NCI-H146 (cell line): ENCODE measurements around the gene SH3BP5L.
"Not testable (repeated sequence)": the region's sequence is repeated elsewhere in the genome, so short reads cannot be mapped to it uniquely, and the experiment has no call there.

ENCODE experiments used
- DNase-seq: peaks from one replicate; lab custom pipeline; 2025; lab: John Stamatoyannopoulos, UW

The SH3BP5L gene

GRCh38 chr1:248850536-248851251, 25.0 kb upstream of the SH3BP5L start:
- DNase-seq = no peak

- DNase-seq = no peak
These were observed 24.4 kb upstream of the SH3BP5L start for GRCh38 chr1:248850124-248850523.

DNA sequence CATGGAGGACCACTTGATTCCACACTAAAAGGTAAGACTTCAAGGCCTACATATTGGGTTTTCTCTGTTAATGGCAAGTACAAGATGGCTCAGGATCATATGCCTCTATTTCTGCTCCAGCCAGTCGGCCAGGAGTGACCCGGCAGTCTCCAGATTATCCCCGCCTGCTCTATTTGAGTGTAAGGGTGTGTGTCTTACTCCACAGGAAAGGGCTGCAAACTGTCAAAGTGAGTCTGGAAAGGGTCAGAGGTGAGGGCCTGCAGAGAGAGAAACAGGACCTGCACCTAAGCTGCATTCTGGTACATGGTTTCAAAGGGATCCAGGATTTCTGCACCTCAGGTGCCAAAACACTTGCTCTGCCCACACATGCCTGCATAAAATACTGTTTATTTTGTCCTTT, 23.9 kb upstream of the SH3BP5L start:
- DNase-seq = no peak

GRCh38 chr1:248849152-248849551, 23.4 kb upstream of the SH3BP5L start:
- no peak for DNase-seq

GRCh38 chr1:248848602-248849001, 22.9 kb upstream of the SH3BP5L start:
- no peak for DNase-seq

- DNase-seq = no peak
These were observed 22.3 kb upstream of the SH3BP5L start for GRCh38 chr1:248847956-248848561.

DNA sequence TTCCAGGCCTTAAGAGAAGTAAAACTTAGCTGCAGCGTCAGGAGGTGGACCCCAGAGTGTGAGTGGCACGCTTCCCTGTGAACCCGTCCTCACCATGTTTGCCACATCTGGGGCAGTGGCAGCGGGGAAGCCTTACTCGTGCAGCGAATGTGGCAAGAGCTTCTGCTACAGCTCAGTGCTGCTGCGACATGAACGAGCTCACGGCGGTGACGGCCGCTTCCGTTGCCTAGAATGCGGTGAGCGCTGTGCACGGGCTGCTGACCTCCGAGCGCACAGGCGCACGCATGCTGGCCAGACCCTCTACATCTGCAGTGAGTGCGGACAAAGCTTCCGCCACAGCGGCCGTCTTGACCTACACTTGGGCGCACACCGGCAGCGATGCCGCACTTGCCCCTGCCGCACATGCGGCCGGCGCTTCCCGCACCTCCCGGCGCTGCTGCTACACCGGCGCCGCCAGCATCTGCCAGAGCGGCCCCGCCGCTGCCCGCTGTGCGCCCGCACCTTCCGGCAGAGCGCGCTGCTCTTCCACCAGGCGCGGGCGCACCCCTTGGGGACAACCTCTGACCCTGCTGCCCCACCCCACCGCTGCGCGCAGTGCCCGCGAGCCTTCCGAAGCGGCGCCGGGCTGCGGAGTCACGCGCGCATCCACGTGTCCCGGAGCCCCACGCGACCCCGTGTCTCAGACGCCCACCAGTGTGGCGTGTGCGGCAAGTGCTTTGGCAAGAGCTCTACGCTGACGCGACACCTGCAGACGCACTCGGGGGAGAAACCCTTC, 21.7 kb upstream of the SH3BP5L start:
- no peak for DNase-seq

DNA sequence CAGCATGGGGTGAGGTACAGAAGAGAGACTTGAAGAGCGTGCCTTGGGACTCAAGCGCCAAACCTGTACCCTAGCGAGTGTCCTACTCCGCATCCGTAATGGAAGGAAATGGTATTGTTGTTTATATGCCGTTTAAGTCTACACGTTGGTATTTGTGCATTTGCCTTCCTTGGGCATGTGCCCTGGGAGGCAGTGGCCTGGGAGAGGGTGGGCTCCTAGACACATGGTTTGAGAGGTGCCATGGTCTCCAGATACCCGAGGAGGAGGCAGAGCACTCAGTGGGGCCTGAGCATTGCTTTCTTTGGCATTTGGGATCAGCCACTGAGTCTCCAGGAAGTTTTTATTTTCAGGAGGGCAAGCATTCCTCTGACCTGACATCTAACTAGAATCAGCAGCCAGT, 18.8 kb upstream of the SH3BP5L start:
- no peak for DNase-seq

DNA sequence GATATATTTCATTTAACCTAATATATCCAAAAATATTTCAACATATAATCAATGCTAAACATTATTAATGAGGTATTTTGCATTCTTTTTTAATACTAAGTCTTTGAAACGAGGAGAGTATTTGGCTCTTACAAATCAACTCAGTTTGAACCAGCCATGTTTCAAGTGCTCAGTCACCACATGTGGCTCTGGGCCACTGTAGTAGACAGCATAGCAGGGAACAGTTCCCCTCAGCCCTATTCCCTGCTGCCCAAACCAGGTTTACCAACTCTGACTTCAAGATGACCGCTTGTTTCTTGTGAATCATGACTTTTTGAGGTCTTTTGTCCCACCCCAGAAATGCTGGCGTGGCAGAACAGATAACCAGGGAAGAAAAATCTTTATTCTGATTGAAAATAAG, 18.0 kb upstream of the SH3BP5L start:
- no peak for DNase-seq

- DNase-seq = no peak
These were observed 17.1 kb upstream of the SH3BP5L start for GRCh38 chr1:248842781-248843331.

DNA sequence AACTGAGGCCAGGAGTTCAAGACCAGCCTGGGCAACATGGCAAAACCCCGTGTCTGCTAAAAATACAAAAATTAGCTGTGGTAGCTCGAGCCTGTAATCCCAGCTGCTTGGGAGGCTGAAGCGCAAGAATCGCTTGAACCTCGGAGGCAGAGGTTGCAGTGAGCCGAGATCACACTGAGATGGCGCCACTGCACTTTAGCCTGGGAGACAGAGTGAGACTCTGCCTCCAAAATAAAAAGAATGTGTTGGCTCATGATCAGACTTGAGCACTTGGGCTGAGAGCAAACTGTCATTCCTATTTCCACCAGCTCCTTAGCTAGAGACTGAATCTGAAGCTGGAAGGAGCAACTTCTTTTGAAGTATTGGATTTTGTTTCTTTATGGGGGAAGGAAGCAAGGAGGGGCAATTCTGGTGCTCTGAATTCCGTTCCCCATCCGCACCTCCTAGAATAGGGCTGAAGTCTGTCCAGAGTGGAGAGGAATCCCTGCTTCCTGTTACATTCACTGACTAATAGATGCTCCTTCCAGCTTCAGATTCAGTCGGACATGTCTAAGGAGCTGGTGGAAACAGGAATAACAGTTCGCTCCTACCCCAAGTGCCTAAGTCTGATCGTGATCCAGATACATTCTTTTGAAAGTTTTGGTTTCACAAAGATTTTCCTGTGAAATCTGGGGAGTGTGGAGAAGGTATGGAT, 16.1 kb upstream of the SH3BP5L start:
- DNase-seq = no peak

- no peak for DNase-seq
These were observed 15.2 kb upstream of the SH3BP5L start for GRCh38 chr1:248840946-248841345.

DNA sequence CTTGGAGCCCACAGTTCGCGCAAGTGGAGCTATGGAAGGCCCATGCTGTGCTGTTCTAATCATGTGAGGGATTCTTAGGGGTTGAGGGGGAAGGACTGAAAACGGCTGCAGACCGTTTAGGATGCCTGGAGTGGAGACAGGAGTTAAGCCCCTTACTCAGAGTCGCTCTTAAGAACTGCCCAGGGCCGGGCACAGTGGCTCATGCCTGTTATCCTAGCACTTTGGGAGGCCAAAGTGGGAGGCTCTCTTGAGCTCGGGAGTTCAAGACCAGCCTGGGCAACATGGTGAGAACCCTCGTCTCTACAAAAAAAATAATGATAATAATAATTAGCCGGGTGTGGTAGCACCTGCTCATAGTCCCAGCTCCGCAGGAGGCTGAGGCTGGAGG, 13.4 kb upstream of the SH3BP5L start:
- DNase-seq = peak; percentile 66

DNA sequence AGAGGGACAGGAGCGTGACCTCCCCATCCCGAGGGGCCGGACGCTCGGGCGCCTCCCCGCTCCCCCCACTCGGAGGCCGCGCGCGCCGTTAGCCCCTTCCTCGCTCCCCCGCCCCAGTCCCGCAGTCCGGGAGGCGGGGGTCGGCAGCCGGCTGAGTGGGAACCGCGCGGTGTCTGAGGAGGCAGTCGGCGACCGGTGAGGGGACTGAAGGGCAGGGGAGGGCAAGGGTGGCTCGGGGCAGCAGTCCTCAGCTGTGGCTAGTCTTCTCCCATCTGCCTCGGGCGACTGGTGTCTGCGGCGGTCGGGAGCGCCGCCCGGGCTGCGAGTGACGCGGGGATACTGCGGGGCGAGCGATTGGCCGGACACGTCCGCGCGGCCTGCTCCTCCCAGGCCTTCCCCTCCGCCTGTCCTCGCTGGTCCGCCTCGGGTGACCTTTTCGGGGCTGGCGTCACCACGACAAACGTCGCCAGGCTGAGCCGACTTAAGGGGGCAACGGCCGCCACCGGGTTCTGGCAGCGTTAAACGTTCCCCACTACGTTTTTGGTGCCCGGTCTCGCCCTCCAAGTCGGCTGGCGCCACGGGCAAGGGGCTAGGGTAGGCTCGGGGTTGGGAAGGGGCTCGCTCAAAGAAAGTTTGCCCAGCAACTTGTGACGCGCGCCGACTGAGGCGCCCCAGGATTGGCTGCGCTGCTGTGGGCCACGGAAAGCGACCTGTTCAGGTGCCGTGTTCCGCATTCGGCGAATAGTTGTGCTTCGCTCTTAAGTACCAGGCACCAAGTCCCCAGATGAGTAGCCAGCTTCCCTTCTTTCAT, 12.8 kb upstream of the SH3BP5L start:
- DNase-seq = peak; percentile 94

- peak; percentile 100 for DNase-seq
These were observed 12.2 kb upstream of the SH3BP5L start, which contains the start of gene ZNF672 for GRCh38 chr1:248837781-248838356. TSS of gene ZNF672 (plus strand) at chr1:248838224. CDS start at chr1:248847275, 9,051 bp downstream.

- DNase-seq = peak; percentile 68
These were observed 11.5 kb upstream of the SH3BP5L start for GRCh38 chr1:248837045-248837780.

DNA sequence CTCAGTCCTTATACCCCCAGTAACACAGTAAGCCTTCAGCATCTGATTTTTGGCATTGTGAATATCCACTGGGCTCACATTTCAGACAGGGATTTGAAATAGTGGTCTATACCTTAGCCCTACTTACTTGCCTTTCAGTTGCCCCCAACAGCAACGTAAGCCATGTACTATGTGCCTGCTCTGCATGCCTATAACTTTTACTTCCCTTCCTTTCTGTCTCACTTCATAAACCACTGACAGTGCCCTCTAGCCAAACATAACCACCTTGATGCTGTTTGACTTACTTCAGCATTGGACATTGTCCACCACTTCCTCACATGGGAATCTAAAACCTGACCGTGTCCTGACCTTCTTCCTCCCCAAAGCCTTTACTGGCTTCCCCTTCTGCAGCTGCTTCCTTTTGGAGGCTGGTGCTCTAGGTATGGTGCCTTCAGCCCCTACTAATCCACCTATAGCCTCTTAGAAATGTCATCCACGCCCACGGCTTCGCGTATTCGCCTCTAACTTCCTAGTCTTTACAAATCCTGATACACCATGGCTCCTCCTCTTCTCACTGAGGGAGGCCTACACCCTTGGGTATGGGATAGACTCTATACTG, 8.7 kb upstream of the SH3BP5L start:
- no peak for DNase-seq

DNA sequence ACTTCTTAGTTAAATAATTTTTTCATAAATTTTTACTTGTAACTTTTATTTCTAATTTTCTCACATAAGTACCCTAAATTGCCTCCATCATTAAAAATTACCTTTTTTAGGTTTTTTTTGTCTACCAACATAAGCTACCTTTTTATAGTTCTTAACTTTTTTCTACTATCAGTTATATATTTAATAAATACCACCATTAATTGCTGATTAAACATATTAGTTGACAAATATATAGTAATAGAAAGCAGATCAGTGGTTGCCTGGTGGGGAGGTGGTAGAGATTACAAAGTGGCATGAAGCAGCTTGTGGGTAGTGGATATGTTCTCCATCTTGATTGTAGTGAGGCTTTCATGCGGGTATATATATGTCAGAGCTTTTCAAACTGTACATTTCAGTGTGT, 6.1 kb upstream of the SH3BP5L start:
- DNase-seq = no peak

DNA sequence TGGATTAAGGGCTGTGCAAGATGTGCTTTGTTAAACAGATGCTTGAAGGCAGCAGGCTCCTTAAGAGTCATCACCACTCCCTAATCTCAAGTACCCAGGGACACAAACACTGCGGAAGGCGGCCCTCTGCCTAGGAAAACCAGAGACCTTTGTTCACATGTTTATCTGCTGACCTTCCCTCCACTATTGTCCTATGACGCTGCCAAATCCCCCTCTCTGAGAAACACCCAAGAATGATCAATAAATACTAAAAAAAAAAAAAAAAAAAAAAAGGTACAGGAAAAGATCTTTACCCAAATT, 5.0 kb upstream of the SH3BP5L start:
- DNase-seq = not testable (repeated sequence)

GRCh38 chr1:248828845-248829244, 3.1 kb upstream of the SH3BP5L start:
- no peak for DNase-seq
